ENCODE results near the gene FAM186B.

The FAM186B gene

GRCh38 chr12:49567611-49568441 is 37.6 kb downstream of the FAM186B start, which contains the start of gene MCRS1:
MCRS1 (minus strand) TSS chr12:49568142; CDS start chr12:49566731, 1,411 bp downstream.
- peak; percentile 80 for DNase-seq (ENCODE audit: low read depth)

DNA sequence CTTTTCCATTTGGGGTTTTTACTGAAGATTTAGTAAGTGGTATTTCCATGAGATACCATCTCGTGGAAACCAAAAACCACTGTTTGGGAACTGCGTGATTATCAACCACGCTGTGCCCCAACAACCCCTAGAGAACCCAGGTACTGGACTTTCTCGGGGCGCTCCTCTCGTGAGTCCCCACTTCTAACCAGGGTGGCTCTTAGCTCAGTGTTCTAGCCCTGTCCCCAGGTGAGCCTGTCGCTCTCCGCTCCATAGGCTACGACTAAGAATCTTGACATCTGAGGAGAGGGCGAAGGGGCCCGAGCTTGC is 38.2 kb downstream of the FAM186B start:
- DNase-seq (ENCODE audit: low read depth), result no peak

DNA sequence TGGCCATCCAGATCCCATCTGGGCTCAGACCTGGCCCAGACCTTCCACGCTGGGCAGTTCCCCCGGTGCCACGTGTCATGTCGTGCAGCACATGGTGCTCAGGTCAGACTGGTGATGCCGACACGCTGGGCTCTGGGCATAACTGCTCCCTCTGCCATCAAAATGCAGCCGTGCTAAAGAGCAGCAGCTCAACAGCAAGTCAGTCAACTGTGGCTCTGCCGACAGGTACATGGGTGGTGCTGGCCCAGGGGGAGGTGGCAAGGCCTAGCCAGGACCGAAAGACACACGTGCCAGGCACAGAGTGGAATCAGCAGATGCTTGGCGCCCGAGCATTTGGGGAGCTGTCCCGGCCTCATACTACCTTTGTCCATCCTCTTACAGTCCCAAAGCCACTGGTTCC is 39.1 kb downstream of the FAM186B start:
- no peak for DNase-seq (ENCODE audit: low read depth)

- DNase-seq (ENCODE audit: low read depth), result no peak
Measured at GRCh38 chr12:49565406-49566265, 39.8 kb downstream of the FAM186B start.

- DNase-seq (ENCODE audit: low read depth), result no peak
Measured at GRCh38 chr12:49564686-49565405, 40.6 kb downstream of the FAM186B start.

DNA sequence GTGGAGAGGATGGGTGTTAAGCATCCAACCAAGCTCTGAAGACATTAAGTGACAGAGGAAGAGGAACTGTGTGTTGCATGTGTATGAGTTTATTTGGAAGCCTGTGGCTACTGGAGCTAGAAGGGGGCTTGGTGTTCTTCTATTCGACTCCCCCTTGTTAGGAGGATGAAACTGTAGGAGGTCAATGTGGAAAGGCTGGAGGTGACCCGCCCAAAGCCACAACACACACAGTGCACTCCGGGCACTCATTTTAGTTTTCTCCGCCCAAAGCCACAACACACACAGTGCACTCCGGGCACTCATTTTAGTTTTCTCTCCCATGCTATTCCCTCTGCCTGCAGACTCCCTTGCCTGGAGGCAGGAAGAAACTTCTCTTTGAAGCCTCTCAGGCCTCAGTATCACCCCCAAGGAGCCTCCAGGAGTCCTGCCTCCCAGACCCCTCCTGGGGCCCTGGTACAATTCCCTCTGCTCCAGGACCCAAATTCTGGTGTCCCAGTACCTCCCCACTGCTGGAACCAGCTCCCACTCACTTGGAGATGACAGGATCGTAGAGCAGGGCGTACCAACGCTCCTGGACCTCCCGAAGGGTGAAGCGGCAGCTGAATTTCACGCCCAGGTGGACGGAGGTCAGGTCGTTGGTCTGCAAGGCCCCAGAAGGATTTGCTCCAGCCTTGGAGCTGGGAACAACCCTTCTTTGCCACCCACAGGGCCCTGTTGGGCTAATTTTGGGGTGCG is 41.3 kb downstream of the FAM186B start:
- DNase-seq (ENCODE audit: low read depth), result no peak

- no peak for DNase-seq (ENCODE audit: low read depth)
Measured at GRCh38 chr12:49562831-49563230, 42.6 kb downstream of the FAM186B start.

GRCh38 chr12:49562233-49562632 is 43.2 kb downstream of the FAM186B start:
- no peak for DNase-seq (ENCODE audit: low read depth)

DNA sequence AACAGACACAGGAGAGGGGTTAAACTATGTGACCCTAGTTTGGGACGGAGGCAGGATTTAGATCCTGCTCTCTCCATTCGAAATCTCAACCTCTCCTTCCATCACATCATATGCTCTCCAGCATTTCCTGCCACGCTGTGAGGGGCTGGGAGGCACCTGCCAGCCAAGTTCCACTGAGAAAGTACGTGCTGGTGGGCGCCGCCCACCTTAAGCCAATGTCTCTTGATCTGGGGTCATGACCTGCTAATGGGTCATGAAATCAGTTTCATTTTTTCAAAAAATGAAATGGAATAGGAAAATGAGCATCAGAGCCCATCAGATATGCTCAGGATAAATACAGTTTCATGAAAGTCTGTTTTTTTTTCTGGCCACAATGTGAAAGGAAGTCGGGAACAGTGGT is 44.7 kb downstream of the FAM186B start:
- no peak for DNase-seq (ENCODE audit: low read depth)

DNA sequence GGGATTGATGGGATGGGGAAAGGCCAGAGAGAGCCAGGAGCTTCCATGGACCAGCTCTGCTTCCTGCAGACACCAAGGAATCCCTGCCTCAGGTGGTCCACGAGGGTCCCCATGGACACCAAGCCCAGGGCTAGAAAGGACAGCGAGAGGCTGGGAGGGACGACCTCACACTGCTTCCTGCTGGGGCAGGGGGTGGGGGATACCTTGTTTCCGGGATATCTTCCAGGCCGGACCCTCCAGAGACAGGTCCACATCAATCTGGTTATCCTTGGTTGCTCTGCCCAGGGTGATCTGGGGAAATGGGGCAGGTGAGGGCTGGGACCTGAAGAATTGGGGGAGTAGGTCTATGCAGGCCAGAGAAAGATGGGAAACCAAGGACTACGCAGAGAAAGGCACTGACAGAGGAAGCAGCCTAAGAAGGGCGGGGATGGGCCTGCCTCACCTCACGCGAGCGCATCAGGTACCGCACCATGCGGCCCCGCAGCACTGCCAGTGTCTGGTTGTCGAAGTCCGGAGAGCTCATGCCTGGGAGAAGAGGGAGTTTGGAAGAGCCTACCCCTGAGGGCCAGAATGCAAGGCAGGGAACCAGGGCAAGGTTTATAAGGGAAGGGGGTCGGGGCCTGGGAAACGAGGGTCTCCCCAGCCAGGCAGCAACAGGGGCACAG is 46.3 kb downstream of the FAM186B start:
- no peak for DNase-seq (ENCODE audit: low read depth)

DNA sequence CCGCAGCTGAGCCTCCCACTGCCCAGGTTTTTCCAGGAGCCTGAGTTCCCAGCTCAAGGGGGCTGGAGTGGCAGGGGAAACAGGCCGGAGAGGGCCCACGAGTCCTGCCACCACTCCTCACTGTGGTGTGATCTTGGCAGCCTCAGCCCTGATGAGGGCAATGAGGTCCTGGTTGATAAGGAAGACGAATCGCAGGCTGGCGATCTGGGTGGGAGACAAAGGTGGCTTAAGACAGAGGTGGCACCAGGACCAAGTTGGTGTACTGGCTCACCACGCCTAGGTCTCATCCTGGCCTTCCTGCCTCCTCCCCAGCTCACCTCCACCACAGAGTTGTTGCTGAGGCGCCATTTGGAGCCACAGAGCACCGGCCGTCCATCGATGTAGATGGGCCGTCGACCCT is 46.9 kb downstream of the FAM186B start:
- DNase-seq (ENCODE audit: low read depth), result no peak

DNA sequence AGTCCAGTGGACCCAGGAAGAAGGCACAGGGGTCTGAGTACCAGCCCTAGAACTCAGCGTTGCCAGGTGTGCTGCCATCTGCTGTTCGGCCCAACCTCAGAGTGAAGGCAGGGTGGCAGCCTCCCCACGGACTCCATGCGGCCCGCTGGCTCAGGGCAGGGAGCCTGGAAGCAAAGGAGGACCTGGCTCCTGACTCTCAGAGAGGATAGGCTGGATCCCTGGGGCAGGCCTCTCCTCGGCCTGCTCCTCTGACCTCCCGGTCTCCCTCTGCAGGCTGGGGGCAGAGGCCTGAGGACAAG is 47.6 kb downstream of the FAM186B start:
- no peak for DNase-seq (ENCODE audit: low read depth)

DNA sequence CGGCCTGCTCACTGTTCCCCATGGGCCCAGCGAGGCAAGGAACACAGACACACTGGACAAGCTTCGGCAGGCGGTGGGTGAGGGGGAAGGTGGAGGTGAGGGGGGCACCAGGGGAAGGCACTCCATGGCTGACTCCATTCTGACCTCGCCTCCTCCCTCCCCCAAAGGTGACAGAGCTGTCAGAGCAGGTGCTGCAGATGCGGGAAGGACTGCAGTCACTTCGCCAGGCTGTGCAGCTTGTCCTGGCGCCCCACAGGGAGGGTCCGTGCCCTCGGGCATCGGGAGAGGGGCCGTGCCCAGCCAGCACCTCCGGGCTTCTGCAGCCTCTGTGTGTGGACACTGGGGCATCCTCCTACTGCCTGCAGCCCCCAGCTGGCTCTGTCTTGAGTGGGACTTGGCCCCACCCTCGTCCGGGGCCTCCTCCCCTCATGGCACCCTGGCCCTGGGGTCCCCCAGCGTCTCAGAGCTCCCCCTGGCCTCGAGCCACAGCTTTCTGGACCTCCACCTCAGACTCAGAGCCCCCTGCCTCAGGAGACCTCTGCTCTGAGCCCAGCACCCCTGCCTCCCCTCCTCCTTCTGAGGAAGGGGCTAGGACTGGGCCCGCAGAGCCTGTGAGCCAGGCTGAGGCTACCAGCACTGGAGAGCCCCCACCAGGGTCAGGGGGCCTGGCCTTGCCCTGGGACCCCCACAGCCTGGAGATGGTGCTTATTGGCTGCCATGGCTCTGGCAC is 48.1 kb downstream of the FAM186B start:
- no peak for DNase-seq (ENCODE audit: low read depth)

GRCh38 chr12:49556391-49557186 is 48.9 kb downstream of the FAM186B start:
- no peak for DNase-seq (ENCODE audit: low read depth)

GRCh38 chr12:49555631-49556390 is 49.6 kb downstream of the FAM186B start:
- DNase-seq (ENCODE audit: low read depth), result no peak

DNA sequence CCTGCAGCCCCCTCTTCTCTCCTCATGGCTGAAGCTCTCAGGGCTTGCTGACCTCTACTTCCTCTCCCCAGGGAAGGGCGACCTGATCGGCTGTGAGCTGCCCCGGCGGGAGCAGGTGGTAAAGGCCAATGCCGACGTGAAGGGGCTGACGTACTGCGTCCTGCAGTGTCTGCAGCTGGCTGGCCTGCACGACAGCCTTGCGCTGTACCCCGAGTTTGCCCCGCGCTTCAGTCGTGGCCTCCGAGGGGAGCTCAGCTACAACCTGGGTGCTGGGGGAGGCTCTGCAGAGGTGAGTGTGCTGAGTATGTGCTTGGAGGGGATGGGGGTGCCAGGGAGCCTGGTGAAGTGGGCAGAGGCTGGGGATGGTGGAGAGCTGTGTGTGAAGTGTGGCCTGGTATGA is 51.2 kb downstream of the FAM186B start:
- DNase-seq (ENCODE audit: low read depth), result no peak

DNA sequence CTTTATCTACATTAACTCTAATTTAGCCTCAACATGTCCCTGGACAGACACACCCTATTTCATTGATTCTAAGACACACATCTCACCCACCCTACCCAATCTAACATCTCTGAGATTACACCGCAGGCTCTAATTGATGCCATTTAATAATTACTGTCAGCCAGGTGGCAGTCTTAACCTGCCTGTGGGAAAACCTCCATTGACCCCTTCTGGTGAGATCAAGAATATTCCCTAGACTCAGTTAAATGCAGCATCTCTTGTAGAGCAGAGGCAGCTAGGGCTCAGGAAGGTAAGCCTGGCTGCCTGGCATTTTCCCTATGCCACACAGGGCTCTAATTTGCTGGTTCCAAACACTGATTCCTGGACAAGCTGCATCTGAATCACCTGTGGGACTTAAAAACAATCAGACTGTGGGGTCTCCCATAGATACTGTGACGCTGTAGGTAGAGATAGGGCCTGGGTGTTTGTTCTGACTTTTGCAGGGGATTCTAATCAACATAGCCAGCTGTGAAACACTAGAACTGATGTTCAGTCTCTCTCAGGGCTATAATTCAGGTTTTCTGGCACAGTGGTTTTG is 51.8 kb downstream of the FAM186B start:
- DNase-seq (ENCODE audit: low read depth), result no peak

- no peak for DNase-seq (ENCODE audit: low read depth)
Measured at GRCh38 chr12:49552899-49553298, 52.5 kb downstream of the FAM186B start.

GRCh38 chr12:49552425-49552824 is 53.0 kb downstream of the FAM186B start:
- DNase-seq (ENCODE audit: low read depth), result no peak
